ENCODE measurements around the gene SPATA6. TPM values are rescaled to one million over a fixed set of nuclear protein-coding genes. Genes with fewer than 3 reads are reported as not detected.

SPATA6 gene
- total and polyA plus RNA-seq, 9 donors, result 7.9 to 48.3 (median 35.6) TPM

DNA sequence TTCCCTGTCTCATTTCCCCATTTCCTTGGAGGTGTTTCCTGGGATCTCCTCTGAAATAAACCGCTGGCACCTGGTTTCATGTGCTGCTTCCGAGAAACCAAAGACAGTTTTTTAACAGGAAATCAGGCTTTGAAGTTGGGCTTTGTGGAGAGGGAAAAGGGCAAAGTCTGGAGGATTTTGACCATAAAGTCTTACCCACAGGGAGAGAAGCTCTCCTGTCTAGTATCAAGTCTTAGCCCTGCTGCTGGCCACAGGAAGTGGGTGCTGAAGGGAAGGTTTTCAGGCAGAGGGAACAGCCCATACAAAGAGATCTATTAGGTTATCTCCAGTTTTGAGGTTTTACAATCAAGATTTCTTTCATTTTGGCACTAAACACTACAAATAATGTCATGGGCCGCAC lies 220.2 kb downstream of the SPATA6 start:
- TF ChIP-seq POLR2A (IDR thresholded peaks at IDR 0.05) (no peak), EP300 (IDR thresholded peaks at IDR 0.05) (no peak)
- TF ChIP-seq, protein P1, sequence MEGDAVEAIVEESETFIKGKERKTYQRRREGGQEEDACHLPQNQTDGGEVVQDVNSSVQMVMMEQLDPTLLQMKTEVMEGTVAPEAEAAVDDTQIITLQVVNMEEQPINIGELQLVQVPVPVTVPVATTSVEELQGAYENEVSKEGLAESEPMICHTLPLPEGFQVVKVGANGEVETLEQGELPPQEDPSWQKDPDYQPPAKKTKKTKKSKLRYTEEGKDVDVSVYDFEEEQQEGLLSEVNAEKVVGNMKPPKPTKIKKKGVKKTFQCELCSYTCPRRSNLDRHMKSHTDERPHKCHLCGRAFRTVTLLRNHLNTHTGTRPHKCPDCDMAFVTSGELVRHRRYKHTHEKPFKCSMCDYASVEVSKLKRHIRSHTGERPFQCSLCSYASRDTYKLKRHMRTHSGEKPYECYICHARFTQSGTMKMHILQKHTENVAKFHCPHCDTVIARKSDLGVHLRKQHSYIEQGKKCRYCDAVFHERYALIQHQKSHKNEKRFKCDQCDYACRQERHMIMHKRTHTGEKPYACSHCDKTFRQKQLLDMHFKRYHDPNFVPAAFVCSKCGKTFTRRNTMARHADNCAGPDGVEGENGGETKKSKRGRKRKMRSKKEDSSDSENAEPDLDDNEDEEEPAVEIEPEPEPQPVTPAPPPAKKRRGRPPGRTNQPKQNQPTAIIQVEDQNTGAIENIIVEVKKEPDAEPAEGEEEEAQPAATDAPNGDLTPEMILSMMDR (IDR thresholded peaks at IDR 0.05), result no peak
- Histone ChIP-seq H3K9me3 (no peaks in the 10 kb centered on the region), H3K4me1 (ENCODE audit: insufficient read depth) (no peaks in the 10 kb centered on the region), H3K36me3 (no peaks in the 10 kb centered on the region), H3K27ac (no peak overlapping the region), H3K27me3 (no peaks in the 10 kb centered on the region), H3K4me3 (no peak overlapping the region)
- WGBS, 3 donors, result 89 to 96% (median 94%) methylated on average over 3 of the region's 3 CpGs
- DNase-seq, result no peak
- intact Hi-C loops (cut with DNase I), result no loop called here

DNA sequence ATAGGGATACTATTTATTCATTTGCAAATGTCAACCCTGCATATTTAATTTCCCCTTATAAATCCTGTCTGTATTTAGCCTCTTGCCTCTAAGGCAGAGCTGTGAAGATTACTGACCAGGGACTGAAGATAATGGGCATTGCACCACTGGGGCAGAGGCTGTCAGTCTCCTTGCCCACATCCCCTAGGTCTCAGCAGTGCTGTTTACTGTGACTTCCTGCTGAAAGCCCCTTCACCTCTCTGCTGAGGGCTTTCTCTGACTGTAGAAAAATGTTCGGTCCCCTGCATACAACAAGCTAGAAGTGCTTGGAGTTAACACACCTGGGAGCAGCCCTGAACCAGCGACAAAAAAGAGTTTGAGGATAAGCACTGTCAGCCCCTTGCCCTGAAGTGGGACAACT lies 220.7 kb downstream of the SPATA6 start:
- WGBS, 3 donors, result 87 to 95% (median 90%) methylated on average over 2 of the region's 2 CpGs
- no peak overlapping the region for H3K4me3 ChIP-seq
- H3K27me3 ChIP-seq, result no peaks in the 10 kb centered on the region
- no peaks in the 10 kb centered on the region for H3K9me3 ChIP-seq
- H3K4me1 ChIP-seq (ENCODE audit: insufficient read depth), result no peaks in the 10 kb centered on the region
- TF ChIP-seq, protein P1 (IDR thresholded peaks at IDR 0.05), result no peak
- TF ChIP-seq EP300 (IDR thresholded peaks at IDR 0.05) (no peak), POLR2A (IDR thresholded peaks at IDR 0.05) (no peak)
- intact Hi-C loops (cut with DNase I), result no loop called here
- no peaks in the 10 kb centered on the region for H3K36me3 ChIP-seq
- no peak overlapping the region for H3K27ac ChIP-seq
- no peak for DNase-seq

DNA sequence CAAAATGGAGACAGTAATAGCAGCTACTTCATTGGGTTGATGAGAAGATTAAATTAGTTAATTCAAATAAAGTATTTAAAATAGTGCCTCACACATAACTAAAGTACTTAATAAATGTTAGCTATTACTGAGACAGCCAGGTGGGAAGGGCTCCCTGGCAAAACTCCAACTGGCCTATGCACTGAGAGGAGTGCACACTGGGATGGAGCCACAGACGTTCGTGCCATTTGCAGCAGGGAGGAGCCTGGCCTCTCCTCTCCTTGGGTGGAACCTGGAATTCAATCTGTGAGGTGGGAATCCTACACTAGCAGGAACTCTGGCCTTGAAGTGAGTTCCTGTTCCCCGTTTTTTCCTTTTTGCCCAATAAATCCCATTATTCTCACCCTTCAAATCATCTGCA lies 221.4 kb downstream of the SPATA6 start:
- 11 to 22% (median 17%) methylated on average over 3 of the region's 3 CpGs for WGBS, 3 donors

DNA sequence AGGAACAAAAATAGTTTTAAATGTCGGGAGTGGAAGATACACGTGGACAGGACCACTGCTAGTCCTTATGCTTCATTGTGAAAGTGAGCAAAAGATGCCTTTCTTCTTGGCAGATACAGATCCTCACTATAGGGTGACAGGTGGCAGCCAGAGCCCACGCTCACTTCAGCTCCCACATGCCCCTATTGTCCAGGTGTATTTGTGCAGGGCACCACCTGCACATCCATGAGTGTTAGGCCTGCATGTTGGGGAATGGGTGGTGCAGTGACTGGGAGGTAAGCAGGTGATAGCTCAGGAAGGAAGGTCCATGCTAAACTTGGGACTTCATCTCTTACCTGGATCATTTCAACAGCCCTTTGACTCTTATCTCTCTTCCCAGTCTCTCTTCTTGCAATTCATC lies 222.1 kb downstream of the SPATA6 start:
- no peak for DNase-seq
- TF ChIP-seq POLR2A (IDR thresholded peaks at IDR 0.05) (no peak), EP300 (IDR thresholded peaks at IDR 0.05) (no peak)
- TF ChIP-seq, protein P1 (IDR thresholded peaks at IDR 0.05), result no peak
- intact Hi-C loops (cut with DNase I), result no loop called here
- Histone ChIP-seq H3K27me3 (no peaks in the 10 kb centered on the region), H3K9me3 (no peaks in the 10 kb centered on the region), H3K4me1 (ENCODE audit: insufficient read depth) (no peaks in the 10 kb centered on the region), H3K4me3 (no peak overlapping the region), H3K27ac (no peak overlapping the region), H3K36me3 (no peaks in the 10 kb centered on the region)
- WGBS, 3 donors, result 96% methylated on average over 3 of the region's 3 CpGs

More for the DNA sequence above, 221.4 kb downstream of the SPATA6 start:
- Histone ChIP-seq H3K4me1 (ENCODE audit: insufficient read depth) (no peaks in the 10 kb centered on the region), H3K27ac (no peak overlapping the region), H3K36me3 (no peaks in the 10 kb centered on the region), H3K9me3 (no peaks in the 10 kb centered on the region), H3K4me3 (no peak overlapping the region), H3K27me3 (no peaks in the 10 kb centered on the region)
- intact Hi-C loops (cut with DNase I), result no loop called here
- DNase-seq, result no peak
- TF ChIP-seq, protein P1 (IDR thresholded peaks at IDR 0.05), result no peak
- TF ChIP-seq EP300 (IDR thresholded peaks at IDR 0.05) (no peak), POLR2A (IDR thresholded peaks at IDR 0.05) (no peak)
